Neural cell (in vitro differentiated cells): ENCODE data around the gene ZNF618.

Source experiments
- CTCF ChIP-seq: fragments of 450-650 bp; IDR thresholded peaks from 2 replicates; pipeline ENCODE4 v1.5.1; 2014; ENCODE audit warnings: antibody characterized with exemption, mild to moderate bottlenecking, moderate library complexity; ENCODE audit not compliant: poor library complexity, severe bottlenecking
- EZH2 ChIP-seq: fragments of 200-600, 300-800 bp; shearing (Covaris generic), sonication (generic); IDR thresholded peaks from 2 replicates; pipeline ENCODE4 v1.6.1; 2014; ENCODE audit warnings: antibody characterized with exemption, low read length, borderline replicate concordance, mild to moderate bottlenecking; ENCODE audit not compliant: insufficient read depth, poor library complexity, severe bottlenecking
- POLR2AphosphoS5 ChIP-seq: IDR thresholded peaks from 2 replicates; pipeline ENCODE4 v1.6.1; 2012
- RAD21 ChIP-seq: fragments of 450-650 bp; conservative IDR thresholded peaks from 2 replicates; pipeline ENCODE4 v1.6.1; 2014; ENCODE audit warnings: antibody characterized with exemption, mild to moderate bottlenecking, moderate library complexity
- REST ChIP-seq: IDR thresholded peaks from 2 replicates; pipeline ENCODE4 v1.6.1; 2012; ENCODE audit warnings: borderline replicate concordance

GRCh38 chr9:114098021-114098935, 222.2 kb downstream of the ZNF618 start:
- TF ChIP-seq CTCF (no peak), POLR2AphosphoS5 (no peak), EZH2 (no peak), RAD21 (no peak), REST (no peak)
